Stimulated activated CD4-positive, alpha-beta T cell treated with anti-CD3 and anti-CD28 coated beads, Interleukin-1b, Interleukin-23, amount 100 ng/mL, for 1 hour (primary cell): ENCODE data around the gene C10orf67.

Source experiments
- DNase-seq, 2 donors: peaks; one replicate each; pipeline ENCODE4 v3.0.0-alpha.2; 2020; ENCODE audit warnings: low read depth in 2 of 2

The C10orf67 gene

DNA sequence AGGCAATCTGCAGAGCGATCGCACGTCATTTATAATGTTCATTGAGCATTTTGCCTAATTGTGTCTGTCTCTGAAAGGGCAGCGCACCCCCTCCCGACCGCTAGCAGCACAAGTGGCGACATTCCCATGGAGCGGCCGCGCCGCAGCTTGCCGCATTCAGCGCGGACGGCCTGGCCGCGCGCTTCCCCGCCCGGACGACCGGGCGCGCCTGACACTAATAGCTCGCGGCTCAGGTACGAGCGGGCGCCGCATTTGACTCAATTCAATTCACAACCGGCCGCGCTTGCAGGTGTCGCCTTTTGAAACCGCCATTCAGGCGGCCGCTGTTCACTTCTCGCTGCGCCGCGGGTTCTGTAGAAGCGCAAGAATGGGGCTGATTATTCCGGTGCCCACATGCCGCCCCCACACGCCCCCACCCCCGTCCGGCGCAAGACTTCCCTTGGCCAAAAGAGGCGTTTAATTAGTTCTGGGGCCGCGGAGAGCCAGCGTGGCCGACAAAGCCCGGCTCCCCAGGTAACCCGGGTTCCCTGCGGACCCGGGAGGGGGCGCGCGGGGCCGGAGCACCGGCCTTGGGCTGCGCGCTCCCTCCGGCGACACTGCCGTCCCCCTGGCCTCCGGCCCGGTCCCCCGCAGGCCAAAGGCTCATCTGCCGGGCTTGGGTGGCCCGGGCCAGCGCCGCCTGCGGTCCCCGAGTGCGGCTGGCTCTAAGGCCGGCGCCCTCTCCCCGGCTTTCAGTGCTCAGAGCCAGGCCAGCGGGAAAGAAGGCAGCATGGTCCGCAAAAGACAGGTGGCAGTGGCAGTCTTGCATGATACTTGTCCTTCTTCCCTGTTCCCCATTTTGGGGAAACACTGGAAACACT, 171.2 kb downstream of the C10orf67 start:
- DNase-seq = no peak

DNA sequence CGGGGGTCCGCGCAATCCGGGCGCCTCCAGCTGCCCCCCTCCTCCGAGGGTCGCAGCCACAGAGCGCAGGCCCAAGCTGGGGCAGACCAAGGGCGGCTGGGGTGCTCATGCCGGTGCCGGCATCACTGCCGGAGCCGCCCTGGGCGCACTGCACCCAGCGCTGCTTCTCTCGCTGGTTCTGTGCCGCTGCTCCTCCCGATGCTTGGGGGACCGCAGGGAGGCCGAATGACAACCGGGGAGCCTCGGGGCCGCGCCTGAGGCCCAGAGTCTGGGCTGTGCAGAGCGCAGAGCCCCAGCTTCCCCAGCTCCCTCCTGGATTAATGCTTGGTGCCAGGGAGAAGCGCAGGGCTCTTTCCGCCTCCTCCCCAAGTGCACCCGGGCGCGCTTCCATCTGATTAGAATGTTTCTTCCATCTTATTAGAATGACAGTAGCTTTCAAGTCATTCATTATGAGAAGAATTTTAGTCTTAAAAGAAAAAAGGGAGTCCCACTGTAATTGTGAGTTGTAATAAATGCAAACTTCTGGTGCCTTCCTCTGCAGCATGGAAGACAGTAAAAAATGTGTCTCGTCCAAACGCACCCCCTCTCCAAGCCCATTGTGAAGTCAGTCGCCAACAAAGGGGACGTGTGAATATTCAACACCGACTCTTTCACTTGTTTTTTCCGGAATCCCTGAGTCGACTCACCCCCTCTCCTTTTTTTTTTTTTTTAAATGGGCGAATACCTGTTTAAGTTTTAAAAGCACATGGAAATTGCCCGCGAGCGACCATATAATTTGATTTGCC, 172.0 kb downstream of the C10orf67 start:
- no peak for DNase-seq

DNA sequence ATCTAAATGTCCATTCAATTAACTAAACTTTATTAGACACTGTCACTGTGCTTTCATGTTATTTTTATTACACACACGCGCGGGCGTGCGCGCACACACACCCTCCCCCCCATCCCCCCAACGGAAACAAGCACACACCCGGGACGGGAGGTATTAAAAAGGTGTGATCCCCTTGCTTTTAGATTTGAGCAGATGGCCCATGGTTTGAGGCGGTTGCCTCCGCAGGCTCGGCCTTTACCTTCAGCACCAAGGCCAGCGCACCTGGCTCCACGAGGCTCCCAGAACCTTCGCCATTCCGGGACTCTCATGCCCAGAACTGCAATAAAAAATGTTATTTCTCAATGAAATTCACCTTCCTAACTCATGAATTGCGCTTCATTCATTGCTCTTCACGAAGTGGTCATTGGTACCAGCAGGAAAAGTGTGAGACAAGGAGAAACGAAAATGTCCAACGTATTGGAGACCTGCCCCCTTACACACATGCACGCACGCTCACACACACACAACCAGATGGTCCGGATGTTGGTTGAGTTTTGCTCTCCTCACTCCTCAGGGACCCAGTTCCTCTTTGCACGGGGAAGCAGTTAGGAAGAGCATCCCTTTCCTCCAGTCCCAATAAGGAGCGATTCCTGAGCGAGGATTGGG, 173.2 kb downstream of the C10orf67 start:
- no peak for DNase-seq

DNA sequence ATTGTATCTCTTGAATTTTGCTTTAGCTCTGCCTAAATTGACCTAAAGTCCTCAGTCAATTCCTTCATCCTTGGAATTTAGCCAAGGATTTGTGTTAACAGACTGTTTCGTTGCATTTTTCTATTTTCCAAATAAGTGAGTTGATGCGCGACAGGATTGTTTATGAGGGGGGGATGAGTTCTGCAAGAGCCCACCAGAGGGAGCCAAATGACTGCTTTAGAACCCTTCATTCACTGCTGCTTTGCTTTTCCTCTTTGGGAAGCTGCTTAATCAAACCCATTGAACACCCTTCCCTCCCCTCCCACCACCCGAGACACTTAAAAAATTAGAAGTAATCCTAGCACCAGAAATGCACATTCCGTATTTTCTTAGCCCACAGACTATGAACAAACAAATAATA, 186.2 kb downstream of the C10orf67 start:
- peak in 1 of 2 donors; percentile 9 for DNase-seq

DNA sequence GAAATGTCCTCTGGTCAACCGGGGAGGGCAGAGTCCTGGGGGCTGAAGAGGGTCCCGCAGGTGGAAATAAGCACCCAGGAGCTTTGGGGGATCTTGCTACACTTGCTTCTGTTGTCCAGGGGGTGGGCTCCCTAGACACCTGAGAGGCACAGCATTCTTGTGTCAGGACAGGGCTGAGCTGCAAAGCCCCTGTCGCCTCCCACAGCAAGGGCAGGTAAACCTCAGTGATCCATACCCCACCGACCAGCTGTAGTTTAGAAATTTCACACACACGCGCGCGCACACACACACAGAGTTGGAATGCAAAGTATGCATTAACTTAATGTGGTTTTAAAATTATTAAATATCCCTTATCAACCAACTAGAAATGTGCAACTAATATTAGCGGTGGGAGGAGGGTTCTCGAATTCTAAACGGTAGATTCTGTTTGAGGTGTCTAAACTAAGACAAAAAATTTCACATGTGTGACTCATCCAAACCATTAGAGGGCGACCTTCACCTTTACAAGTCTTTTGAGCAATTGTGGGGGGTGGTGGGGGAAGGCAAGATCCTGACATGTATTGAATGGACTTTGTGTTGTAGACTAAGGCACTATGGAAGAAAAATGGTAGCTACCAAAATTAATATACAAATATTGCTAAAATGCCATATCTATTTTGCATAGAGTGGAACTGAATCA, 186.8 kb downstream of the C10orf67 start:
- no peak for DNase-seq

DNA sequence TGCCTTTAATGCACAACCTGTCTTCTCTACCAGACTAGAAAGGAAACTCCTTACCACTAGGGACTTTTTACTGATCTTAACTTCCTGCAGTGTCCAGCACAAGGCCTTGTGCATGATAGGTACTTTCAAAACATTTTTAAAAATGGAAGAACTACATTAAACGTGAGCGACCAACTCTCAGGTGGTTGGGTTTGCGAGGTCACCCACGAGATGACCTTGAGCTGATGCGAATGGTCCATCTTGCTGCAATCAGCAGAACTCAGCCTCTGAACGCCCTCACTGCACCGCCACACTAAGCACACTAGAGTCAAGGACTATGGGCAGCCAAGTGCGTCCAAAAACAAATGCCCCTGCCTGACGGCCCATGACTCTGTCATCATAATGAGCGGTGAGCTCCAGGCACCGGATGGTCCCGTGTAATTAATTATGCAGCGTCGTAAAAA, 187.3 kb downstream of the C10orf67 start:
- DNase-seq = no peak

DNA sequence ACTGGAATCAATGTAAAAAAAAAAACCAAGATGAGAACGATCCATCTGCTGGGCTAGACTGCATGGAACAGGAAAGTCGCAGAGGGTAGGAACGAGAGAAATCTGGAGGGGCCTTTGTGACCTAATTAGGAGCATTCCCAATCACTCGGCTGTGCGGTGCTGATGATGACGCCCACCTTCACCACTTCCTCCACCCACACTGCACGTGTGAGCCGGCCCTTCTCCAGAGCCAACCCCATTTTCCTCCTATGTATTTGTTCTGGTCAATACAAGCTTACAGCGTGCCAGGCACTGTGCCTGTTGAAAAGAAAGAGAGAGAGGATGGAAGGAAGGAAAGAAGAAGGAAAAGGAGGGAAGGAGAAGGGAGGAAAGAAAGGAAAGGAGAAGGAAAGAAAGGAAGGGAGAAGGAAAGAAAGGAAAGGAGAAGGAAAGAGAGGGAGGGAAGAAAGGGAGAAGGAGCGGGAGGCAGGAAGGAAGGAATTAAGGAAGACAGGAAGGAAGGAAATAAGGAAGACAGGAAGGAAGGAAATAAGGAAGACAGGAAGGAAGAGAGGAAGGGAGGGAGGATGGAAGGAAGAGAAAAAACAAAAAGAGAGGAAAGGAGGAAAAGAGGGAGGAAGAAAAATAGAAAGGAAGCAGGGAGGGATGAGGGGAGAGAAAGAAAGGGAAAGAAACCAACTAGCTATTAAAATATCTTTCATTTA, 188.0 kb downstream of the C10orf67 start:
- DNase-seq = no peak

DNA sequence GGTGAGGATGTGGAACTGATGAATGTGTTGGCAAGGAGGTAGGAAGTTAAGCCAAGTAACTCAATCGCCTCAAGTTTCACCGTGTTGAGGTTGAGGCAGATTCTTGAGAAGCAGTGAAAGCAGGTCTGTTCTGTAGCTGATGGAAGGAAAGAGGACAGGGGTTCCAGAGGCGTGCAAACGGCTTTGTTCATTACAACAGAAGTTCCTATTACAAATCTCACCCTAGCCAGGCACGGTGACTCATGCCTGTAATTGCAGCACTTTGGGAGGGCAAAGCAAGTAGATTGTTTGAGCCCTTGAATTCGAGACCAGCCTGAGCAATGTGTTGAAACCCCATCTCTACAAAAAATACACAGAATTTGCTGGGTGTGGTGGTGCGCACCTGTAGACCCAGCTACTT, 189.4 kb downstream of the C10orf67 start:
- DNase-seq = no peak
